HG03565 (cell line): ENCODE results near the gene CAPN8.
A peak's percentile ranks its signal among the peaks of the same experiment; 100 is the strongest.

Experiments used
- ATAC-seq: cut with Tn5 transposase; IDR thresholded peaks from one replicate; pipeline ENCODE4 v1.9.1; 2021; ENCODE audit warnings: mild to moderate bottlenecking, moderate library complexity; ENCODE audit not compliant: unreplicated experiment

The CAPN8 gene

GRCh38 chr1:223620297-223620897, 45.1 kb downstream of the CAPN8 start:
- ATAC-seq, result no peak

DNA sequence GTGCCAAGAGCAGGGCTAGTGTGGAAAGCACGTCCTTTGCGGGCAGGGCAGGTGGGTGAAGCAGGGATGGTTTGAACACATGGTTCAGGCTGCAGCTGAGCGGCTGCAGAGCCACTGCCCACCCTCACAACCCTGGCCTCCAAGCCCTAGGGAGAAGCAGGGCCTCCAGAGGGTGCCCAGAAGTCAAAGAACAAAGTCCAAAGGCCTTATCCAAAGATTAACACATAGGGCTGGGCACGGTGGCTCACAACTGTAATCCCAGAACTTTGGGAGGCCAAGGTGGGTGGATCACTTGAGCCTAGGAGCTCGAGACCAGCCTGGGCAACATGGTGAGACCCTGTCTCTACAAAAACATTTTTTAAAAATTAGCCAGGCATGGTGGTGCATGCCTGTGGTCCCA, 46.8 kb downstream of the CAPN8 start:
- no peak for ATAC-seq

DNA sequence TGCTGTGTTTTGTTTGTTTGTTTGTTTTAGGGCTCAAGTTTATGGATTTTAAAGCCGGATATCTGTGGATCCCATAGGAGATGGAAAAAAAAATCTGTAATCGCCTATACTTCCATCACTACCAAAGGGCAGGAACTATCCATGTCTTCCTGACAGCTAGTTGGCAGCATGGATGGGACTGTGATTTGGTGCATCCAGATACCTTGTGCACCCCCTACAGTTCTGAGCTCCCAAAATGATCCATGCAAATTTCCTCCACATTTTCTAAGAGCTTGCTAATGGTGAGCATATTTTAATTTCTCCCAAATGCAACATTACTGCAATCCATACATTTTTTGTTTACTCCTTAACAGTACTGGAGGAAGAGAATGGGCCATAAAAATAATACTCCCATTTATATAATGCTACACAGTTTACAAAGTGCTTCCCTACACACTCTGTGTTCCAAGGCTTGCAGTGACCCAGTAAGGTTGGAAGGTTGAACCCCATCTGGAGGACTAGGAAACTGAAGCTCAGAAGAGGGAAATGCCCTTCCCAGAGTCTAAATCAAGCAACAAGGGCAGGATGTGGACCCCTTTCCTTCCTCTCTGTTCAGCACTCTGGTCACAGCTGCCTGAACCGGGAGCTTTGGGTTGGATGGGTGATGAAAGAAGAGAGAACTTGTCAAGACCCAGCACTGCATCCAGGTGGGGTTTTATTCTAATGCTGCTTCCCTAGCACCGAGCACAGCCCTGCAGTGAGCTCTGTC, 48.0 kb downstream of the CAPN8 start:
- no peak for ATAC-seq

DNA sequence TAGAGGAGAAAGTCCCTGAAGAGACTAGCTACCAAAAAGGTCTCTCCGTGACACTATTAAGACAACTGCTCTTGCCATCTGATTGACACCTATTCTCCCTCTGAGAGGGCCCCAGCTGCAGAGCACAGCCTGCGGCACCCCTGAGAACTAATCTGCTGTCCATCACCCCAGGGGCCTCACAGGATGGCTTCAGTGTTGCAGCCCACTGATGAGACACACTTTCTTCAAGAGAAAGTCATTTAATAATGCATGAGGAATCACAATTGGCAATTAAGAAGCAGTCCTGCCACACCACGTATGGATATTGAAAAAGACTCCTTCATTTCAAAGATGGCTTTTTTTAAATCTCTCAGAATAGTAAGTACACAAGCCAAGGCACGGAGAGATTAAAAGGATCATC, 48.9 kb downstream of the CAPN8 start:
- no peak for ATAC-seq

DNA sequence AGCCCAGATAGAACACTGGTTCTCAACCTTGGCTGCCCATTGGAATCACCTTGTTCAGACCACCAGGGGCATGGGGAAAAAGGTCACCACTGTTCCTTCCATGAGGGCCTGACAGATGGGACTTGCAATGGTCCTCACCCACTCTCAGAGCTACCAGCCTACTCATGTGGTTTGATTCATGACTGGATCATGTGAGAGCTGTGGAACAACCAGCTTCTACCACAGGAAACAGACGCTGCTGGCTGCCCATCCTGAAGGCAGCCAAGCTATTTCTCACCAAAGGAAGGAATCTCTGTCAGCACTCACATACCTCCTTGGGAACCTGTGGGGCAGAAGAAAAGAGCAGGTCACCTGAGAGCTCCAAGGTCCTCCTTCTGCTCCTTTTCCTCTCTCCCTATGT, 53.6 kb downstream of the CAPN8 start:
- no peak for ATAC-seq

DNA sequence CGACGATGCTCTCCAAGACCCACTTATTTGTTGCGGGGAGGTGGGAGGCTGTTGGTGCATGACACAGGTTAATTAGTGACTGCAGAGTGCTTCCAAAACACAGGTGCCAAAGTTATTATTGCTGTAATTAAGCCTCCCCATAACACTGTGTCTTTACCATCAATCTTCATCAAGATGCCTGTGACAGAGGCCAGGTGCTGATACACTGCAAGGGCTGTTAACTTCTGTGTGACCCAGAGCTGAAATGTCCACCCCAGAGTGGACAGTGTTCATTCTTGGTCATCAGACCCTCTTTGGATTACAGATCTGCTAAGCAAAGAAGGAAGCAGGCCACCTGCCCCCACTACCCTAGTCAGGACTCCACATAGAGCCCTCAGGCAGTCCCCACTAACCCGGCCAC, 55.5 kb downstream of the CAPN8 start:
- ATAC-seq, result no peak

- no peak for ATAC-seq
Observed at GRCh38 chr1:223609066-223609465, 56.4 kb downstream of the CAPN8 start.

DNA sequence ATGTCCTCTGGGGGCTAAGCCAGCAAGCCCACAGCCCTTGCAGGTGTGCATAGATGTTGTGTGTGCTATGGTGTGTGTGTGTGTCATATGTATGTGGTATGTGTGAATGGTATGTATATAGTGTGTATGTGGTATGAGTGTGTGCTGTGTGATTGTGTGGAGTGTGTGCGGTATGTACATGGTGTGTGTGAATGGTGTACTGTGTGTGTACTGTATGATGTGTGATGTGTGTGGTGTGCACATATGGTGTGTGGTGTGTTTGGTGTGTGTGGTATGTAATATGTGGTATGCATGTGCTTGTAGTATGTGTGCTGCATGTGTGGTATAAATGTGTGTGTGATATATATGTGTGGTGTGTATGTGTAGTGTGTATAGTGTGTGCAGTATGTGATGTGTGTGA, 107.0 kb downstream of the CAPN8 start:
- no peak for ATAC-seq

GRCh38 chr1:223557130-223557475, 108.4 kb downstream of the CAPN8 start:
- no peak for ATAC-seq

DNA sequence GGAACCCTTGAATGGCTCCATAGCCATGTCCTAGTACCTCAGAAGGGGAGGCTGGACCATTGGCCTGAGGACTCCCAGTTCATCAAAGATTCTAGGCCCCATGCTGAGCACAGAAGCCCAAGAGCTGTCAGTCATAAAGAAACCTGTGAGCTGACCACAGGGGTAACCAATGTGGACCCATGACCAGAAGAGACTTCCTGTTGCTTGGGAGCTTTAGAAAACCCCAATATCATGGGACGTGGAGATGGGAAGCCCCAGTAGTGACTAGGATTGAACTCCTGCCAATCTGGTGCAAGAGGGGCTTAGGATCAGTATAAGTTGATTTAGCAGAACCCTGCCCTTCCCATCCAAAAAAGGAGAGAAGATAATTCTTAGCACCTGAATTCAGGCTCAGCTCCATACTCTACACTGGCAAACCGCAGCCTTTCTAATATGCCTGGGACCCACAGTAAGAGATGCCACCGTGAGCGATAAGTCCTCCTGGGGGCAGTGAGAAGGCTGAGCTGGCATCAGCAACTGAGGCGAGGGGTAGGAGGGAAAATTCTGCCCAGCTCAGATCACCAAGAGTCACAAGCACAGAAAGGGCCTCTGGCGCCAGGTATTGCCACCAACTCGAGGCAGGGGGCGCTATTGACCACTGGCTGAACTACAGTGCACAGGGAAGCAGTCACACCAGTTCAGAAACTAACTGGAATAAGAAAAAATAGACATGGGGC, 108.9 kb downstream of the CAPN8 start:
- peak; percentile 87 for ATAC-seq

- ATAC-seq, result no peak
Observed at GRCh38 chr1:223553957-223554356, 111.5 kb downstream of the CAPN8 start.

GRCh38 chr1:223551610-223552009, 113.9 kb downstream of the CAPN8 start:
- ATAC-seq, result no peak

GRCh38 chr1:223549740-223550139, 115.8 kb downstream of the CAPN8 start:
- ATAC-seq, result no peak

DNA sequence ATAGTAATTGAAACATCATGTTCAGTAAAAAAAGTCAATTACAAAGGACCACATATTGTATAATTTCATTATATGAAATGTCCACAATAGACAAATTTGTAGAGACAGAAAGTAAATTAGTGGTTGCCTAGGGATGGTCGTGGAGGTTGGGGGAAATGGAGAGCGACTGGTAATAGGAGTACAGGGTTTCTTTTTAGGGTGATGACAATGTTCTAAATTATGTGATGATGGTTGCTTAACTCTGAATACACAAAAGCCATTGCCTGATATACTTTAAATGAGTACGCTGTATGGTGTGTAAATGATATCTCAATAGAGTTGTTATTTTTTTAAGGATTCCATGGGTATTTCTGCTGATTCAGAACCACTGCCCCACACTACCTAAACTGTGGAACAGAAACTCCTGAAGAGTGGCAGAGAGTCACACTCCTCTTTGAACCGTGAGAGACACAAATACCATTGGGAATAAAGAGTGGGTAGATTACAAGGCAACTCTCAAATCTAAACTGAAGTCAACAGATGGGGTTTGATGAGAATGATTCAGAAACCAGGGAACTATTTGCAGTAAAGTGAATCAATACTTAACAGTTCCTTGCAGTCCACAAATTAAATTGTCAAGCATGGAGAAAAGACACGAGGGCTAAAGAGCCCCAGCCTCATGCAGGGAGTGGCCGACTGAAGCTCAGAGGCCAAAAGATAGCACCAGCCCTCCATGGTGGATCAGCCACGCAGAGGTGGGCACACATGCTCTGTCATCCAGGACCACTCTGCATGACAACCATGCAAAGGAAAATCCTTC, 118.0 kb downstream of the CAPN8 start:
- no peak for ATAC-seq

- ATAC-seq, result no peak
Observed at GRCh38 chr1:223545343-223545742, 120.2 kb downstream of the CAPN8 start.

- no peak for ATAC-seq
Observed at GRCh38 chr1:223543560-223543959, 121.9 kb downstream of the CAPN8 start.

GRCh38 chr1:223542831-223543230, 122.7 kb downstream of the CAPN8 start:
- no peak for ATAC-seq

GRCh38 chr1:223540485-223541106, 124.9 kb downstream of the CAPN8 start:
- ATAC-seq, result no peak

- ATAC-seq, result no peak
Observed at GRCh38 chr1:223539750-223540149, 125.8 kb downstream of the CAPN8 start.

GRCh38 chr1:223538981-223539380, 126.5 kb downstream of the CAPN8 start:
- ATAC-seq, result no peak

DNA sequence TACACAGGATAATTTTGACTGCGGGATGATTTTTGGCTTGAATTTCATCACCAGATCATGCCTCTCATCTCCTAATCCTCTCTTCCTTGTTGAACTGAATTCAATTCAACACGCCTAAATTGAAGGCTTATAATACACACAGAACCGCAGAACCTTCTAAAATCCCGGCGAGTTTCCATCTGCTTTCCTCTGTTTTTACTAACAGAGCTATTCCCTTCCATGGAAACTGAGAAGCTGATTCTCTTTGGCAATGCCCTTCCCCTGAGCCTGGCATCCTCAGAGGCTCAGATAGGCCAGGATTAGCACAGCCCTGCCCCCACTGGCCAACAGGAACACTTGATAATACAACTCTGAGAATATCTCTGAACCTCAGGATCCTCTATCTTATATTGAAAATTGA, 130.2 kb downstream of the CAPN8 start:
- ATAC-seq, result no peak
